Liver (tissue), 9 donors: ENCODE measurements around the gene SLCO1C1. TPM values are rescaled to one million over a fixed set of nuclear protein-coding genes. Genes with fewer than 3 reads are reported as not detected.

Experiments
- DNase-seq: peaks from one replicate; pipeline ENCODE4 v3.0.0-alpha.2; 2017; ENCODE audit warnings: low spot score
- H3K27ac ChIP-seq, 2 donors: one replicate each; pipeline ENCODE4 v1.7.0; 2013; ENCODE audit warnings: inconsistent platforms in 2 of 2, low read length in 2 of 2, control low read depth in 1 of 2, low read depth in 1 of 2, mild to moderate bottlenecking in 1 of 2
- H3K27me3 ChIP-seq, 4 donors: one replicate each; pipeline versions ENCODE4 v1.6.1 to v1.7.0; 2013; ENCODE audit warnings: low read length in 3 of 4, inconsistent platforms in 1 of 4, mild to moderate bottlenecking in 1 of 4, moderate library complexity in 1 of 4; ENCODE audit not compliant: control insufficient read depth in 4 of 4, insufficient read depth in 4 of 4
- H3K36me3 ChIP-seq, 4 donors: one replicate each; pipeline versions ENCODE4 v1.6.1 to v1.7.0; 2013; ENCODE audit warnings: low read length in 3 of 4, mild to moderate bottlenecking in 3 of 4, low read depth in 1 of 4, moderate library complexity in 1 of 4; ENCODE audit not compliant: control insufficient read depth in 4 of 4, insufficient read depth in 3 of 4
- H3K4me1 ChIP-seq, 4 donors: one replicate each; pipeline versions ENCODE4 v1.6.1 to v1.7.0; 2013; ENCODE audit warnings: low read length in 3 of 4, mild to moderate bottlenecking in 3 of 4, moderate library complexity in 1 of 4; ENCODE audit not compliant: control insufficient read depth in 4 of 4, insufficient read depth in 4 of 4
- H3K4me3 ChIP-seq, 3 donors: one replicate each; pipeline versions ENCODE4 v1.6.1 to v1.7.0; 2013; ENCODE audit warnings: low read length in 3 of 3, control low read depth in 1 of 3, low read depth in 1 of 3, mild to moderate bottlenecking in 1 of 3
- H3K9ac ChIP-seq, 2 donors: one replicate each; pipeline ENCODE4 v1.7.0; 2013; ENCODE audit warnings: low read length in 2 of 2, mild to moderate bottlenecking in 2 of 2, moderate library complexity in 2 of 2, control low read depth in 1 of 2, low read depth in 1 of 2
- H3K9me3 ChIP-seq, 4 donors: one replicate each; pipeline versions ENCODE4 v1.6.1 to v1.7.0; 2013; ENCODE audit warnings: low read length in 3 of 4; ENCODE audit not compliant: control insufficient read depth in 4 of 4
- EGR1 ChIP-seq, 2 donors: IDR thresholded peaks; 2 replicates each; pipeline ENCODE4 v1.6.1; 2016 to 2018; ENCODE audit warnings: antibody characterized with exemption in 2 of 2, low read depth in 2 of 2
- JUND ChIP-seq, 2 donors: IDR thresholded peaks; 2 replicates each; pipeline ENCODE4 v1.6.1; 2016; ENCODE audit warnings: antibody characterized with exemption in 2 of 2
- SP1 ChIP-seq: IDR thresholded peaks from 2 replicates; pipeline ENCODE4 v1.6.1; 2018; ENCODE audit warnings: antibody characterized with exemption, mild to moderate bottlenecking
- polyA plus RNA-seq, 2 donors: library from polyadenylated mRNA; stranded (reverse) in 1 of 2; unstranded in 1 of 2; fragments of 200-250 nt in 1 of 2; fragments of >200 nt in 1 of 2; fragmentation: Nextera tagmentation in 1 of 2; extraction: Ambion mirVana in 1 of 2; gene quantifications; one replicate each; pipeline versions ENCODE4 v1.2.1 to v1.2.3, GENCODE V29; 2013 to 2015
- total RNA-seq, 2 donors: library from RNA; depleted of rRNA; stranded (reverse); fragments of >200 nt; gene quantifications; one replicate each; pipeline ENCODE4 v1.2.3, GENCODE V29; 2014
- TF ChIP-seq, protein P1 (sequence below): IDR thresholded peaks from 2 replicates; pipeline ENCODE4 v1.6.1; 2016; ENCODE audit warnings: antibody characterized with exemption
- donor health status: healthy.
- donor health status: healthy.
- donor health status: healthy.
- donor health status: healthy.
- donor health status: healthy.

SLCO1C1 gene
- total and polyA plus RNA-seq, 4 donors: not detected

- H3K36me3 ChIP-seq: no peaks in the 10 kb centered on the region
- peaks cover 0 to 9% (median 0%) of the 10 kb centered on the region in 4 donors for H3K4me1 ChIP-seq
- TF ChIP-seq EGR1 (IDR thresholded peaks at IDR 0.05; ENCODE audit: low read depth in 2 of 2) (no peak), SP1 (no peak), JUND (IDR thresholded peaks at IDR 0.05) (no peak)
- TF ChIP-seq, protein P1, sequence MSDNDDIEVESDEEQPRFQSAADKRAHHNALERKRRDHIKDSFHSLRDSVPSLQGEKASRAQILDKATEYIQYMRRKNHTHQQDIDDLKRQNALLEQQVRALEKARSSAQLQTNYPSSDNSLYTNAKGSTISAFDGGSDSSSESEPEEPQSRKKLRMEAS: no peak
- H3K27me3 ChIP-seq: no peaks in the 10 kb centered on the region
- H3K9me3 ChIP-seq: no peaks in the 10 kb centered on the region
- H3K4me3 ChIP-seq: no peak overlapping the region
- DNase-seq: no peak
- H3K27ac ChIP-seq: no peak overlapping the region
- no peak overlapping the region for H3K9ac ChIP-seq
Observed at GRCh38 chr12:20801035-20801434, 105.9 kb downstream of the SLCO1C1 start.

Other genes starting within 250 kb of the SLCO1C1 start
- gene SLCO1B3, start 115.4 kb downstream of the SLCO1C1 start, total RNA-seq: 100 to 1,000 TPM in 1 of 2 donors, 10 to 100 TPM in 1; 65.1 to 274 TPM
- 100 to 1,000 TPM in 1 of 2 donors, 10 to 100 TPM in 1; 33.1 to 260 TPM for gene SLCO1B3, start 115.4 kb downstream of the SLCO1C1 start, polyA plus RNA-seq